ENCODE measurements around the gene ORC6.

The ORC6 gene

GRCh38 chr16:46701615-46702014 is 12.2 kb downstream of the ORC6 start:
- no peak for DNase-seq (ENCODE audit: low read depth)

- no peak for DNase-seq (ENCODE audit: low read depth)
Observed at GRCh38 chr16:46702030-46702429, 12.6 kb downstream of the ORC6 start.

- DNase-seq (ENCODE audit: low read depth), result no peak
Observed at GRCh38 chr16:46706642-46707041, 17.2 kb downstream of the ORC6 start.

GRCh38 chr16:46709469-46710005 is 20.1 kb downstream of the ORC6 start:
- no peak for DNase-seq (ENCODE audit: low read depth)

- no peak for DNase-seq (ENCODE audit: low read depth)
Observed at GRCh38 chr16:46711106-46712058, 21.9 kb downstream of the ORC6 start.

- no peak for DNase-seq (ENCODE audit: low read depth)
Observed at GRCh38 chr16:46712911-46713310, 23.5 kb downstream of the ORC6 start.

GRCh38 chr16:46713634-46714033 is 24.2 kb downstream of the ORC6 start:
- no peak for DNase-seq (ENCODE audit: low read depth)

GRCh38 chr16:46714797-46715591 is 25.5 kb downstream of the ORC6 start:
- no peak for DNase-seq (ENCODE audit: low read depth)

GRCh38 chr16:46715769-46716305 is 26.4 kb downstream of the ORC6 start:
- no peak for DNase-seq (ENCODE audit: low read depth)

GRCh38 chr16:46717692-46718091 is 28.2 kb downstream of the ORC6 start:
- DNase-seq (ENCODE audit: low read depth), result no peak

GRCh38 chr16:46718214-46718613 is 28.8 kb downstream of the ORC6 start:
- no peak for DNase-seq (ENCODE audit: low read depth)

- DNase-seq (ENCODE audit: low read depth), result no peak
Observed at GRCh38 chr16:46719528-46719927, 30.1 kb downstream of the ORC6 start.

GRCh38 chr16:46720619-46721018 is 31.2 kb downstream of the ORC6 start:
- no peak for DNase-seq (ENCODE audit: low read depth)

- no peak for DNase-seq (ENCODE audit: low read depth)
Observed at GRCh38 chr16:46721885-46722284, 32.4 kb downstream of the ORC6 start.

- DNase-seq (ENCODE audit: low read depth), result no peak
Observed at GRCh38 chr16:46727184-46727583, 37.7 kb downstream of the ORC6 start.

- DNase-seq (ENCODE audit: low read depth), result no peak
Observed at GRCh38 chr16:46727630-46728029, 38.2 kb downstream of the ORC6 start.

- no peak for DNase-seq (ENCODE audit: low read depth)
Observed at GRCh38 chr16:46728806-46729205, 39.3 kb downstream of the ORC6 start.

GRCh38 chr16:46729326-46729995 is 40.0 kb downstream of the ORC6 start:
- DNase-seq (ENCODE audit: low read depth), result no peak

GRCh38 chr16:46730126-46730525 is 40.7 kb downstream of the ORC6 start:
- DNase-seq (ENCODE audit: low read depth), result no peak

- DNase-seq (ENCODE audit: low read depth), result no peak
Observed at GRCh38 chr16:46730801-46731690, 41.6 kb downstream of the ORC6 start.
